OCI-LY7 (cell line): ENCODE data around the gene DTNB. TPM values are rescaled to one million over a fixed set of nuclear protein-coding genes. Genes with fewer than 3 reads are reported as not detected.

Source experiments
- BruUV-seq: library from RNA; stranded (reverse); fragments of 400-500 nt; replicated peaks from 2 replicates; lab custom pipeline; 2021; lab: Mats Ljungman, UMichigan
- CTCF ChIA-PET: fragments of 300-600 bp; sonication (Branson Sonifier 250); formaldehyde crosslinking; loops from one replicate; lab custom pipeline; 2022; ENCODE audit warnings: antibody characterized with exemption; ENCODE audit not compliant: unreplicated experiment; lab: Charles Lee
- POLR2A ChIA-PET: fragments of 300-600 bp; sonication (Branson Sonifier 250); formaldehyde crosslinking; loops from one replicate; lab custom pipeline; 2022; ENCODE audit warnings: antibody characterized with exemption; lab: Charles Lee
- DNase-seq: peaks from one replicate; pipeline ENCODE4 v3.0.0-alpha.2; 2015; ENCODE audit warnings: low spot score
- H2AFZ ChIP-seq: fragments of 200-600 bp; sonication (generic), shearing (Covaris generic); 2 replicates; pipeline ENCODE4 v1.6.1; 2014; ENCODE audit warnings: mild to moderate bottlenecking, antibody characterized with exemption, low read length, moderate library complexity
- H3K27ac ChIP-seq: fragments of 200-600 bp; sonication (generic); 2 replicates; pipeline ENCODE4 v1.5.1; 2014; ENCODE audit warnings: mixed run types, low read depth, mild to moderate bottlenecking, moderate library complexity, low read length, inconsistent platforms; ENCODE audit not compliant: poor library complexity, severe bottlenecking
- H3K36me3 ChIP-seq: fragments of 200-600 bp; sonication (generic); 2 replicates; pipeline ENCODE4 v1.6.1; 2014; ENCODE audit warnings: mild to moderate bottlenecking, antibody characterized with exemption, low read length, moderate library complexity, mixed read lengths; ENCODE audit not compliant: insufficient read depth
- H3K4me1 ChIP-seq: fragments of 200-600 bp; sonication (generic); 2 replicates; pipeline ENCODE4 v1.5.1; 2014; ENCODE audit warnings: mild to moderate bottlenecking, low read length; ENCODE audit not compliant: insufficient read depth, poor library complexity, severe bottlenecking
- H3K4me2 ChIP-seq: fragments of 200-600 bp; sonication (generic); 2 replicates; pipeline ENCODE4 v1.6.1; 2014; ENCODE audit warnings: mild to moderate bottlenecking, low read length
- H3K4me3 ChIP-seq: fragments of 200-600 bp; sonication (generic); 2 replicates; pipeline ENCODE4 v1.5.1; 2014; ENCODE audit warnings: mild to moderate bottlenecking, low read depth, low read length; ENCODE audit not compliant: poor library complexity, severe bottlenecking
- H3K79me2 ChIP-seq: fragments of 200-600 bp; sonication (generic); 2 replicates; pipeline ENCODE4 v1.6.1; 2016; ENCODE audit warnings: low read depth, mild to moderate bottlenecking, low read length, moderate library complexity, mixed read lengths; ENCODE audit not compliant: insufficient read depth
- H3K9me2 ChIP-seq: fragments of 200-600 bp; sonication (generic); 2 replicates; pipeline ENCODE4 v1.6.1; 2016; ENCODE audit warnings: mild to moderate bottlenecking, low read length, mixed read lengths; ENCODE audit not compliant: insufficient read depth
- H3K9me3 ChIP-seq: fragments of 200-600 bp; sonication (generic); 2 replicates; pipeline ENCODE4 v1.6.1; 2014; ENCODE audit warnings: mild to moderate bottlenecking, mixed run types, low read length, mixed read lengths
- H4K20me1 ChIP-seq: fragments of 200-600 bp; sonication (generic); 2 replicates; pipeline ENCODE4 v1.6.1; 2014; ENCODE audit warnings: mild to moderate bottlenecking, antibody characterized with exemption, low read length, moderate library complexity, mixed read lengths; ENCODE audit not compliant: insufficient read depth
- EZH2phosphoT487 ChIP-seq: fragments of 200-600 bp; sonication (generic); IDR thresholded peaks from 2 replicates; pipeline ENCODE4 v1.6.1; 2018; ENCODE audit warnings: low read depth, borderline replicate concordance, mild to moderate bottlenecking, mixed run types, antibody characterized with exemption, low read length, moderate library complexity, mixed read lengths
- intact Hi-C: fragments of 100-400 bp; cut with micrococcal nuclease; formaldehyde crosslinking; loops from one replicate; pipeline ENCODE4 v1.10.0; 2022; ENCODE audit not compliant: unreplicated experiment
- total RNA-seq, 2 experiments: library from RNA; depleted of rRNA in 1 of 2; stranded (reverse); fragments of >200 nt in 1 of 2; shearing (Covaris generic) in 1 of 2; gene quantifications; 2 replicates each; pipeline ENCODE4 v1.2.3, GENCODE V29; 2014 to 2022
- TF ChIP-seq, protein P1 (sequence below): fragments of 200-600 bp; sonication (generic); conservative IDR thresholded peaks from 2 replicates; pipeline ENCODE4 v1.5.1; 2014; ENCODE audit warnings: mild to moderate bottlenecking, antibody characterized with exemption, low read length, moderate library complexity, mixed read lengths

Gene DTNB
- total RNA-seq, 2 experiments from 2014 or later: 16.1 to 28.3 TPM

DNA sequence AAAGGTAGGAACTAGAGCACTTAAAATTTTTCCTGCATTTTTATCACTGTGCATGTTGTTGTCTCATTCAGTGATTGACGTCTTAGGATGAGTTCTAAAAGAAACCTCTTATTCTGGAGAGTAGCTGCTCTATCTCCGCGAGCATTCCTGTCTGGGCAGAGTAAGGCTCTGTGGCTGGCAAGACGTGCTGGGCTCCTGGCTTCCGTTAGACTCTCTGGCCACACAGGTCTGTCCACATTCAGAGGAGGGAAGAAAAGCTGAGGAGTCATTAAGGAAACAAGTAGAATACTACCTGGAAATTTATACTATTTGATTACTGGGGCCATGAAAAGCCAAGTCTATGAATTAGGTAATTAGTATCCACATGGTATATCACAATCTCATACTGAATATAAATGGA lies 193.6 kb downstream of the DTNB start:
- DNase-seq: no peak
- CTCF ChIA-PET: no interaction called here
- BruUV-seq: no TSS peak
- Histone ChIP-seq H3K79me2 (no peaks in the 10 kb centered on the region), H3K4me2 (no peak overlapping the region), H3K4me1 (peaks cover 36% of the 10 kb centered on the region), H4K20me1 (no peaks in the 10 kb centered on the region), H3K36me3 (no peaks in the 10 kb centered on the region; the same call in 1 of the 2 replicates), H2AFZ (no peak overlapping the region), H3K9me3 (no peaks in the 10 kb centered on the region), H3K4me3 (no peak overlapping the region), H3K27ac (no peak overlapping the region), H3K9me2 (no peaks in the 10 kb centered on the region)
- no peak for TF ChIP-seq EZH2phosphoT487
- TF ChIP-seq, protein P1, sequence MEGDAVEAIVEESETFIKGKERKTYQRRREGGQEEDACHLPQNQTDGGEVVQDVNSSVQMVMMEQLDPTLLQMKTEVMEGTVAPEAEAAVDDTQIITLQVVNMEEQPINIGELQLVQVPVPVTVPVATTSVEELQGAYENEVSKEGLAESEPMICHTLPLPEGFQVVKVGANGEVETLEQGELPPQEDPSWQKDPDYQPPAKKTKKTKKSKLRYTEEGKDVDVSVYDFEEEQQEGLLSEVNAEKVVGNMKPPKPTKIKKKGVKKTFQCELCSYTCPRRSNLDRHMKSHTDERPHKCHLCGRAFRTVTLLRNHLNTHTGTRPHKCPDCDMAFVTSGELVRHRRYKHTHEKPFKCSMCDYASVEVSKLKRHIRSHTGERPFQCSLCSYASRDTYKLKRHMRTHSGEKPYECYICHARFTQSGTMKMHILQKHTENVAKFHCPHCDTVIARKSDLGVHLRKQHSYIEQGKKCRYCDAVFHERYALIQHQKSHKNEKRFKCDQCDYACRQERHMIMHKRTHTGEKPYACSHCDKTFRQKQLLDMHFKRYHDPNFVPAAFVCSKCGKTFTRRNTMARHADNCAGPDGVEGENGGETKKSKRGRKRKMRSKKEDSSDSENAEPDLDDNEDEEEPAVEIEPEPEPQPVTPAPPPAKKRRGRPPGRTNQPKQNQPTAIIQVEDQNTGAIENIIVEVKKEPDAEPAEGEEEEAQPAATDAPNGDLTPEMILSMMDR: no peak
- POLR2A ChIA-PET: interaction anchor here (0.6 to 1.1 kb wide), 4 partner anchors 12 to 49 kb away, joined by 3 to 4 read pairs (median 3); no protein-coding TSS in a partner anchor
- intact Hi-C loops: loop anchor here (5.0 kb wide), 1 partner anchor 43 kb away; no protein-coding TSS in a partner anchor

DNA sequence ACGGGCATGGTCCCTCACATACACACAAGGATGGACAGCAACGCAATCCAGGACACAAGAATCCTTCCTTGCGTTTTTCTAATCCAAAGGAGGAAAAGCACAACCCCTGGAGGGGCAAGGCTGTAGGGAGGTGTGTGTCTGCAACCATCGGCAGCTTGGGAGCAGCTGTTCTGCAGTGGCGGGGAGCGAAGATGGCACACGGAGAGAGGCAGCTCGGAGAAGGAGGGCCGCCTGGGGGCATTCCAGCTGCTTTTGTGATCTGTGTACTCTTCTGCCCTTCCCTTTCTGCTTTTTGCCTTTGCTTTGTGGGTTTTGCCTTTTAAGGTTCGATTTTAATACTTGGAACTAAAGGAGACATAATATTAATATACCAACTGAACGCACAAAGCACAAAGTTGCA lies 194.6 kb downstream of the DTNB start:
- no peaks in the 10 kb centered on the region for H3K9me2 ChIP-seq
- DNase-seq: no peak
- no peaks in the 10 kb centered on the region for H4K20me1 ChIP-seq
- H3K27ac ChIP-seq: no peak overlapping the region
- peaks cover 25% of the 10 kb centered on the region for H3K4me1 ChIP-seq
- ChIA-PET CTCF (no interaction called here), POLR2A (interaction anchor here (0.5 to 1.1 kb wide), 3 partner anchors 48 to 519 kb away, joined by 3 to 4 read pairs (median 4); no protein-coding TSS in a partner anchor)
- H3K4me2 ChIP-seq: no peak overlapping the region
- H3K4me3 ChIP-seq: no peak overlapping the region
- no peaks in the 10 kb centered on the region; the same call in 1 of the 2 replicates for H3K36me3 ChIP-seq
- H3K9me3 ChIP-seq: no peaks in the 10 kb centered on the region
- H2AFZ ChIP-seq: no peak overlapping the region
- intact Hi-C loops: no loop called here
- BruUV-seq: no TSS peak
- H3K79me2 ChIP-seq: no peaks in the 10 kb centered on the region
- TF ChIP-seq, protein P1: no peak
- TF ChIP-seq EZH2phosphoT487: no peak

DNA sequence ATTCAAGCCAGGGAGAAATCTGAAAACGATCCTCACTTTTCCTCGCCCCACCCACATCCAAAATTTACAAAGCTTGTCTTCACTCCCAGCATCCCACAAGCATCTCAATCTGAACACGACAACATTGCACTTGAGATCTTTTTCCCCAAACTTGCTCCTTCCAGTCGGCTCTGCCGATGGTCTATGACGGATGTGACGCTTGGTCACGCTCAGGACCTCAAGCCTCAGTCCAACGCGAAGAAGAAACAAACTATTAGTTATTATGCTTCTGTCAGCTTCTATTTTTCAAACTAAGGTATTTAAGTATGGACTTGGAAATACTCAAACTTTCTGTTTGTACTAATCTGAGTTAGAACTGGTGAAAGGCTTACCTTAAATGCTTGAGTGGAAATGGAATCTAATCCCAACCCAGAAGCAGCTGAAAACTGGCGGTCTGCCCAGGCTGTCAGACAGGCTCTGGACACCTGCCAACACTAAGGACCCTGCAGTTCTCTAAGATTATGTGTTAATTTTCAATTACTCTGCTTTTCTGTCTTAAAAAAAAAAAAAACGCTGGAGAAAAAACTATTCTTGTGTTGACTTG lies 199.5 kb downstream of the DTNB start:
- H4K20me1 ChIP-seq: no peaks in the 10 kb centered on the region
- no peaks in the 10 kb centered on the region; the same call in 1 of the 2 replicates for H3K36me3 ChIP-seq
- no peak for DNase-seq
- no peak overlapping the region for H3K4me3 ChIP-seq
- H3K27ac ChIP-seq: no peak overlapping the region
- no peaks in the 10 kb centered on the region for H3K9me3 ChIP-seq
- H3K79me2 ChIP-seq: no peaks in the 10 kb centered on the region
- H3K9me2 ChIP-seq: no peaks in the 10 kb centered on the region
- no peak overlapping the region for H2AFZ ChIP-seq
- CTCF ChIA-PET: no interaction called here
- no peak overlapping the region for H3K4me2 ChIP-seq
- no TSS peak for BruUV-seq
- POLR2A ChIA-PET: interaction anchor here (0.6 kb wide), 1 partner anchor 27 kb away, joined by 4 read pairs; no protein-coding TSS in a partner anchor
- intact Hi-C loops: no loop called here
- no peak for TF ChIP-seq EZH2phosphoT487
- TF ChIP-seq, protein P1: no peak
- H3K4me1 ChIP-seq: no peaks in the 10 kb centered on the region
